ENCODE results near the gene ABR.
"Not testable (repeated sequence)": the region's sequence is repeated elsewhere in the genome, so short reads cannot be mapped to it uniquely, and the experiment has no call there.

Gene ABR

DNA sequence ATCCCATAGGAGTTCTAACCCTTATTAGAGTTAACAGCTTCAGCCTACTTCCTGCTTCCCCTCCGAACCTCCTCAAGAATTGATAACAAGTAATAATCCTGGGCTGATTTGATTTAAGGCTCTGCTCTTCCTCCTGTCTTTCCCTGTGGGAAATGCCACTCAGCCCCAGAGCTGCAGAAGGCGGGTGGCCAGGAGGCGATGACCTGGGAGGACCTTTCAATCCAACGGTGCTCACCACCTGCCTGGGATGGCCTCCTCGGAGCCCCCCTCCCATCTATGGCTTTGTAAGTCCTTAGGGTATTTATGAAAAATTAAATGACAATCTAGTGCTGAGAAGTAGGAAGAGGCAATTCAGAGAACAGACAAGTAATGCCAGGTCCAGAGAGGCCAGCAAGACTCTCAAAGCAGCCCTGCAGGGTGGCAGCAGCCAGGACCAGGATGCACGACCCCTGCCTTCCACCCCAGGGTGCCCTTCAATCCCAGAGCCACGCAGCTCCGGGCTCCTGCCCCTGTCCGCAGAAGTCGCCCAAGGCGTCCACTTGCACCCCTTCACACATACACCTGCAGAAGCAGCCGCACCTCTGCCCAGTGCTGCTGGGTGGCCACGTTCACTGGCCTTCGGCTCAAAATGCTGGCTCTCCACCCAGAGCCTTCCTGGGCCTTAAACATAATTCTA is 34.3 kb downstream of the ABR start:
- no peak for DNase-seq

DNA sequence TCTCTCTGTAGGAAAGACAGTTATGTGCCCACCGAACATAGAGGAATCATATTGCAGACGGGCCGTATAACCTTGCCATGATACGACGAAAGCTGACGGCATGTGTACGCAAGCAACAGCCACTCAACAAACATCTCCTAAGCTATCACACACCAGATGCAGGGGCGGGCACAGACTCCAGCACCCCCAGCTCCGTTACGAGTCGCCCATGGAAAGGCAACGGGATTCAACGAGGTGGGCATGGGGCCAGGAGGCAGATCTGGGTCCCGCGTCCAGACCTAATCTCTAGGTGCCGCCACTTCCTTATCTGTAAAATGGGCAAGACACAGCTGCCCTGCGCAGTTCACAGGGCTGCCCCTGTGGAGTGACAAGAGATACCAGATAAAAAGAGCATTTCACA is 35.6 kb downstream of the ABR start:
- no peak for DNase-seq

DNA sequence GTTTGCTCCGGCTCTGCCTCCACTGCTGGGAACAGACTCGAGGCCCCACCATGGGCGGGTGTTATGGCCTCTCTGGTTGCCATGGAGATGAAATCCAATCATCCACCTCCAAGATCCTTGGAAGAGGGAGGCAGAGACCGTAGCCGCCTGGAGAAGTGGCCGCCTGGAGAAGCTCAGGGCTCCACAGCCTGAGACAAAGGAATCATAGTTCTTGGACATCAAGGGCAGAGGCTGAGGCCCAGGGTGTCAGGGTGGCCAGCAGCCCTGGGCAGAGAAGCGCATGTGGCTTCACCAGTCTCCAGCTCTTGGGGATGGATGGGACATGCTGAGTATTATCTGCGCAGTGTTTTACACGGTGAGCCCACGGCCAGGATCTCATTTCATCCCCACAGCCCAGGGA is 36.2 kb downstream of the ABR start:
- DNase-seq, result no peak

DNA sequence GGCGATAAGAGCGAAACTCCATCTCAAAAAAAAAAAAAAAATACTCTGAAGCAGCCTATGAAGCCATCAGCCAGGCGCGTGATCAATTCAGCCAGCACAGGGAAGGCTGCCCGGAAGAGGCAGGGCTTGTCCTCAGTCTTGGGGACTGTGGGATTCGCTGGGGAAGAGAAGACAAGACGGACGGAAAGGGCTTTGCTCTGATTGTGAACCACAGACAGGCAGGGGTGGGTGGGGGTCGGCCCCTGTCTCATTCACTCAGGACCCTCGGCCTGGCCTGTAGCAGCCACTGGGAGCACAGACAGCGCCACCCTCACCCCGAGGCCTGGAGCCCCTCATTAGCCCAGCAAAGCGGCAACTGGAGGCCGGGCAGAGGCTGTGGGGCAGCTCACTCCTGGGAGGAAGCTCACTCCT is 37.2 kb downstream of the ABR start:
- no peak for DNase-seq

DNA sequence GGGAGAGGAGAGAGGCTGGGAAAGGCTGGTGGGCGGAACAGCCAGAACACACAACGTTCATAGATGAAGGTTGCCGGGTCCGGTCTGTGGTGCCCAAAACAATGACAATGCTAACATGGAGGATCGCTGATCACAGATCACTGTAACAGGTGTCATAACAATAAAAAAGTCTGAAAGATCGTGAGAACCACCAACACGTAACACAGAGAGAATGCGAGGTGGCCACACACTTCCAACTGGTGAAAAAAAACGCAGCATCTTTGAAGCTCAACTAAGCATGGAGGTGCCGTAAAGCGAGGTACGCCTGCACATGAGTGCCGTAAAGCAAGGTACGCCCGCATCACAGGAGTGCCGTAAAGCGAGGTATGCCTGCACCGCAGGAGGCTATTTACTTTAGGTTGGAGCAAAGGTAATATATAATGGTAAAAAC is 42.3 kb downstream of the ABR start:
- peak; percentile 35 for DNase-seq

DNA sequence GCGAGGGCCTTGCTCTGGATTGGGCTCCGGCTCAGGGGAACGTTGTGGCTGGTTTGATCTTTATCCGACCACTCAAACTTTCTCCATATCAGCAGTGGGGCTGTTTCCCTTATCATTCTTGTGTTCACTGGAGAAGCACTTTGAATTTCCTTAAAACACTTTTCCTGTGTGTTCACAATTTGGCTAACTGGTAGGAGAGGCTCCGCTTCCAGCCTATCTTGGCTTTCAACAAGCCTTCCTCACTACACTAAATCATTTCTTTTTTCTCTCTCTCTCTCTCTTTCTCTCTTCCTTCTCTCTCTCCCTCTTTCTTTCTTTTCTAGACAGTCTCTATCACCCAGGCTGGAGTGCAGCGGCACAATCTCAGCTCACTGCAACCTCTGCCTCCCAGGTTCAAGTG is 43.0 kb downstream of the ABR start:
- no peak for DNase-seq

DNA sequence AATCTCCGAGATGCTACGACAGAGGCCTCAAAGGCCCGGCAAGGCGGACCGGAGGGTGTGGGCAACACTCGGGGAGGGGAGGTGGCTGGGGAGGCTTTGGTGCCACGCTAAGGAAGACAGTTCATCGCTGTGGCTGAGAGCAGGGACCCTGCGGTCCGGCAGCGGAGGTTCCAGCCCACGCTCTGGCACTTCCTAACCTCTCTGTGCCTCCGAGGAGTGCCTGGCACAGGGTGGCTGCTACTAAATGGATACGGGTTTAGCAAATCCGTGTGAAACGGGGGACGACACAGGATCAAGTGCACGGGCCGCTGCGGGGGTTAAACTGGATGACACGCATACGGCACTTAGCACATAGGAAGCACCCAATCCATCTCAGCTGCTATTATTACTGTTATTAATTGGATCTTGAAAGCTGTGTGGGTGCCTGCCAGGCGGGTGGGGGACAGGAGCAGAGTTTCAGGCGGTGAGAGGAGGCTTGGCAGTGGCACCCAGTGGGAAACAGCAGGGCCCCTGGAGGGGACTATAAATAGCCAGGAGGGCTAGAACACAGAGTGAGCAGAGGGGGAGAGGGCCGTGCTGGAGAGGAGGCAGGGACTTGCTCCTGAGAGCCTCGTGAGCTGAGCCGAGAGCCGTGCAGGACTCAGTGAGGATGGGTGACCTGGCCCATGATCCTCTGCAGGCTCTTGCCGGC is 45.0 kb downstream of the ABR start:
- DNase-seq, result no peak

DNA sequence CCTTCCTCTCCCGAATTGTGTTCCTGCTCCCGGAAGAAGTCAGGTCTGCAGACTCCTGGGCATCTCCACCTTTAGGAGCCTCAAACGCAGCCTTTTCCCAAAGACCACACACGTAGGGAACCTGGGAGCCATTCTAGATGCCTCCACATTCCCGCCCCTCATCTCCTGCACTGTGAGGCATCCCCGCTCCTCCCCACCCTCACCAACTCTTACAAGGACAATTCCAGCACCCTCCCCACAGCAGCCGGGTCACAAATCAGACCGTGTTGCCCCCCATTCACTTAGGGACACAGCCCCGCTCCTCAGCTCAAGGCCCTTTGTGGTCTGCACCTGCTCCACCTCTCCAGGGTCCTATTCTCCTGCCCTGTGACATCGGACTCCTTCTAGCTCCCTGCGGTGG is 49.6 kb downstream of the ABR start:
- no peak for DNase-seq

DNA sequence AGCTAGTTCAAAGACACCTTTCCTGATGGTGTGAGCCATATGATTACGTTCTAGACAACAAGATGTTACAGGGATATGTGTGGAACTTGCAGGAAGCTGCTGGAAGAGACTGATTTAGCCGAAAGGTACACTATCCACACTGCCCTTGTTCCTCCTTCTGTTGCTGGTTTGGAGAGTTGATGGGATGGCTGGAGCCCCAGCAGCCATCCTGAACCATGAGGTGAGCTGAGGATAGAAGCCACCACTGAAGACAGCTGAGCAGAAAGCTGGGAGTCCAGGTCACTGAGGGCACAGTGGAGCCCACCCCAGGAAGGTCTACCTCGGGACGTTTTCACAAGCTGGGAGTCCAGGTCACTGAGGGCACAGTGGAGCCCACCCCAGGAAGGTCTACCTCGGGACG is 51.3 kb downstream of the ABR start:
- DNase-seq, result not testable (repeated sequence)

DNA sequence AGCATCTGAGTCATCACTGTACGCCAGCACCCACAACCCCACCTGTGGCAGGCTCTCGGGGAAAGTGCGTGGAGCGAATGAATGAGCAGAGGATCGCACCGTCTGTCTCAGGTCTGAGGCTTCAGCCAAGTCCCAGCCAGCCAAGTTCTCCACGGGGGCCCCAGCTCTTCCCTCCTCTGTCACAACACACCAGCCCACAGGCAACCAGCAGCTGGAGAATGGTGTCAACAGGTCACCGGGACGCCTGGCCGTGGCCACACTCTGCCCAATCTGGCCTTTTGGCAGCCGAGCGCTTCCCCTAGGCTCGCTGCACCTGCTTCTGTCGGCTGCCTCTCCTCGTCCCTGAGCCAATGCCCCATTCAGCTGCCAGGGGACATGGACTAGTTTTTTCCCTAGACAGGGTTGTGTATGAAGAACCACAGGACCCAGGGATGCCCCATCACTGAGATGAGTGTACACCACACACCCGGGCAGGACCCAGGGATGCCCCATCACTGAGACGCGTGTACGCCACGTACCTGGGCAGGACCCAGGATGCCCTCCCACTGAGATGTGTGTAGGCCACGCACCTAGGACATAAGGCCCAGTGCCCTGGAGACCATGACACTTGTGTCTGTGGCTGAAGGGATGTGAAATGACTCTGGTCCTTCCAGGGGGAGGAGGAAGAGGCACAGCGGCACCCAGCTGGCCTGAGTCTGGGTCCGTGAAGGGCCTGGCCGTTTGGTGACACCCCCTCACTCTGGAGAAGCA is 52.8 kb downstream of the ABR start:
- DNase-seq, result no peak

DNA sequence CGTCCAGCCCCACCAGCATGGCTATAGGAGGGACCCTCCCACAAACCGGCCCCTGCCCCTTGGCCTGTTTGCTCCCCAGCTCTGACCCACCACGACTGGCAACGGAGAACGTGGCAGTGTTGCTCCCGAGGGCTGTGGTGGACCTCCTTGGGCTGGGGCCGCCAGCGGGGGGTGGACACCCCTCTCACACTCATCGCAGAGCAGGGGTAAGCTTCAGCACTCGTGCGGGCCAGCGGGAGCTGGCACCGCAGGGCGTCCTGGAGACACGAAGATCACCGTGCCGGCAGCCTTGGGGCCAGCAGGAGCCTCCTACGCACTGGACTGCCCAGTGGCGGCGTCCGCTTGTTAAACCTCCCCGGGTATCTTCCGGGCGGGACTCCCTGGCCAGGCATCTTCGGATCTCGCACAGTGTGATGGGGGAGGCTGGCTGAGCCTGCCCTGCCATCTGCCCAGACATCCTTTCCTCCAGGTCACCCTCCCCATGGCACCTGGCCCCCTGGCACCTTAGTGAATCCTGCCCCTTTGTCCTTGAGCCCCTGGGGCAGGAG is 53.5 kb downstream of the ABR start:
- no peak for DNase-seq

DNA sequence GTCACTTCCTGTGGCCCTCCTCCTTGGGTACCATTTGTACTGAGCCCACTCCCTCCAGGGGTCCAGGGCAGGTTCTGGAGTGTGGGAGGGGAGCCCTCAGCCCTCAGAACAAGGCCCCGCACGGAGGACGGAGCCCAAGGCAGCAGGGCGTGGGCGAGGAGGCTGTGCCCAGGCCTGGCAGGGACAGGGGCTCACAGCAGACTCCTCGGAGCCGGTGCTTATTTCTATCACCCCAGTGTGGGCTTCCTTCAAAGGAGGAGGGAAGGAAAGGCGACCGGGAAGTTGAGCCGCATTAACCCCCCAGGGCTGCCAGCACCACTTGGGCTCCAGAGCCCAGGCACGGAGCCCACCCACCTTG is 54.0 kb downstream of the ABR start:
- DNase-seq, result no peak

DNA sequence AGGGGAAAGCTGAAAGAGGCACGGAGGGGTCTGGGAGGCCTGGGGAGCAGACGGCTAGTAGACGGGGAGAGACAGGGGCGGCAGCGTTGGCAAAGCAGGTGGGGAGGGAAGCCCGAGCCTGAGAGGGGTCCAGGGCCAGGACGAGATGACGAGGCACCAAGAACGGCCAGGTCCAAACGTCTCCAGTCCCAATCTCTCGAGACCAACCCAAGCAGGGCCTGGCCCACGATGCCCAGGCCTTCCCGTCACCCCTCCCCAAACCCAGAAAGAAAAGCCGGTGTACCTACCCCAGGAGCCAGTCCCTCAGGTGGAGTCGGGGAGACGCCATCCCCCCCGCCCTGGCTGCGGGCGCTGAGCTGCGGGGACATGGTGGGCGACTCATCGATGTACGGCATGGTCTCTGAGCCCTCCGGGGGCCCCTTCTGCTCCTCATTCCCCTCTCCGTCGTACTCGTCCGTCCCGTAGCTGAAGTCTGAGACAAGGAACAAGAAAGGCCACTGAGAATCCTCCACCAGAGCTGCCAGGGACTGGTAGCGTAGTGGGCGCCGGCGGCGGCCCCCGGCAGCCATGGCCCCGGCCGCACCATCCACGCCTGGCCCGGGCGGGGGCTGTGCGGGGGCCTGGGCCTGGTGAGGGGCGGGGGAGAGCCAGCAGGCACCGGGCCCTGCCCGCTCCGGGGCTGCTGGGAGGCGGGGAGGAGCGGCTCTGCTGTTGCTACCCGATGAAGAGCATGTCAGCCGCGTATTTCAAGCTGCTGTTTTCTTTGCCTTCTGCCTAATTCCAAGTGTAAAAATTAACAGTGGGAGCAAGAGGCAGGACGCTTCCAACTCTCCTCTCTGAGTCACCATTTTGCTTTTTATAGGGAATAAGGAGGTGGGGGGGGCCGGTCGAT is 54.6 kb downstream of the ABR start:
- DNase-seq, result no peak

DNA sequence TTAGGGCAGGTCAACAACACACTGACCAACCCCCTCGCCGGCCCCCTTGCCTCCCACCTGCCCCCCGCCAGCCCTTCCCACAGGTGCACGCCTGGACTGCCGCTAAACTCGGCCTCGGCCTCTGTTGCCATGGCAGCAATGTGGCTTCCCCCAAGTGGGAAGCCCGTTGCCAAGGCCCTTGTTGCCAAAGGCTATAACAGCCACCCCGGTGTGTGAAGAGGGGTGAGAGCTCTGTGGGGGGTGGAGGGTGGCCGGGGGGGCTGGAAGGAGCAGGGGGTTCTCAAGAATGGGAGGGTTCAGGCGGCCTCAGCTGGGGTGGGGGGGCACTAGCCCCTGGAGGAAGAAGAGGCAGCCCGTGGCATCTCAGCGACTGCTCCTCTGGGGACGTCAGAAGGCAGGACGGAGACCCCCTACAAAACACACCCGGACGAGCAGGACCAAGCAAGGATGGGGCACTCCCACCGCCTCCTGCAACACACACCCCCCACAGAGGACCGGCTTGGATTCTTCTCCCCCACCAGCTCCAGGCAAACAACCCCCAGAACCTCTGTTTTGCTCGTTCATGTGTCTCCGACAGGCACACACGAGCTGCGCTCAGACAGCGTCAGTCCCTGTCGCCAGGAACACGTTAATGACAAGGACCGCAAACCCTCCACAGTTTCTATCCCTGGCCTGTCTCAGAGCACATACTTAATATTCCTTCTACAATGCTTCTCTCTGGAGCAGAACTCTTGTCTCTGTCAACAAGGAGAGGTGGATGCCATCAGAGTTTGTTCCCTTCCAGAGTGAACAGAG is 55.7 kb downstream of the ABR start:
- no peak for DNase-seq

DNA sequence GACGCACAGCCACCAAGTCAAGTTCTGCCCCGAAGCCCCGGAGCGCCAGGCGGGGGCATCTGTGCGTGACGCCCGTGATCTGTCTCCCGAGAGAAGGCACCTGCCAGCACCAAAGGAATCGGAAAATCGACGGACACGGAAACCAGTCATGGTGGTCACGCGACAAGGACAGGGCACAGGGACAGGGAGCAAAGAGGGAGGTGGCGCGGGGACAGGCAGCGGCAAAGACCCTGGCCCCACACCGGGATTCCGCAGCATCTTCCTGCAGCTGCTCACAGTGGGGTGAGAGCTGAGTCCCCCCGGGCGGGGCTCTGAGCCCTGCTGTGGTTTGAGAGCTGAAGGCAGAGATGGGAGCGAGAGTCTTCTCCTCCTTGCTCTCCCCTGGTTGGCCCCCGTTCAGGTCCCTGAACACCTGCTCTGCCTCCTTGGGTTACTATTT is 56.4 kb downstream of the ABR start:
- no peak for DNase-seq

DNA sequence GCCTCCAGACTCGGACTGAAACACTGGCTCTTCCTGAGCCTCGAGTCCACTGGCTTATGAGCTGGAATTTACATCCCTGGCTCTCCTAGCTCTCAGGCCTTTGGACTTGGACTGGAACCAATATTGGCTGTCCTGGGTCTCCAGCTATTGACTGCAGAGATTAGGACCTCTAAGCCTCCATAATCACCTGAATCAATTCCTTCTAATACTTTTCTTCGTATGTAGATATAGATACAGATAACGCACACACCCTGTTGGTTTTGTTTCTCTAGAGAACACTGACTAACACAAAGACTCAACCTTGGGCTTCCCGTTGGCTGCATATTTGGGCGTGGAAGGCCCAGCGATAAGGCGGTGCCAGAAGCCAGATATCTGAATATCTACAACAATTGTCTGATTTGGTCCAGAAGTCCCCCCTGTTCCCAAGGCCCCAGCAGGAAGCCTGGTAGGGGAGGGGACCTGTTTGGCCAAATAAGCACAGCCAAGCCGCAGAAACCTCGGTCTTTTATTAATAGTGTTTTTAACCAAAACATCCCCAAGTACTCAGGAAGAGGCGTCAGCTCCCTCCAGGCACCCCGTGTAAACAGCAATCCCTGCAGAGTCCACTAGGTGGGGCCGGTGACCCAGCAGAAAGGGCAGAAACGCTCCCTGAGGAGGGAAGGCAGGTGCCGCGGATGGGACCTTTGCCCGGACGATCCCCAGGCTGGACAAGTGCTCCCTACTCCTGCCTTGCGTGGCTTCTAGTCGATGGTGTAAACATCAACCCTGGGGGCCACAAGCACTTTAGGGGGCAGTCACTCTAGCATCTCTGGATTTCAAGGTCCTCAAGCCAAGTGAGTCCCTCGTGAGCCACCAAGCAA is 57.0 kb downstream of the ABR start:
- peak; percentile 73 for DNase-seq

DNA sequence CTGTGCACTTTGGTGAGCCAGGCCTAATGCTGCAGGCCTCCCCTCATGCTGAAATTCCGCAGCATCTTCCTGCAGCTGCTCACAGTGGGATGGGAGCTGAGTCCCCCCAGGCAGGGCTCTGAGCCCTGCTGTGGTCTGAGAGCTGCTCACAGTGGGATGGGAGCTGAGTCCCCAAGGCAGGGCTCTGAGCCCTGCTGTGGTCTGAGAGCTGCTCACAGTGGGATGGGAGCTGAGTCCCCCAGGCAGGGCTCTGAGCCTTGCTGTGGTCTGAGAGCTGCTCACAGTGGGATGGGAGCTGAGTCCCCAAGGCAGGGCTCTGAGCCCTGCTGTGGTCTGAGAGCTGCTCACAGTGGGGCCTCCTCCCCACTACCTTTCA is 58.4 kb downstream of the ABR start:
- not testable (repeated sequence) for DNase-seq

DNA sequence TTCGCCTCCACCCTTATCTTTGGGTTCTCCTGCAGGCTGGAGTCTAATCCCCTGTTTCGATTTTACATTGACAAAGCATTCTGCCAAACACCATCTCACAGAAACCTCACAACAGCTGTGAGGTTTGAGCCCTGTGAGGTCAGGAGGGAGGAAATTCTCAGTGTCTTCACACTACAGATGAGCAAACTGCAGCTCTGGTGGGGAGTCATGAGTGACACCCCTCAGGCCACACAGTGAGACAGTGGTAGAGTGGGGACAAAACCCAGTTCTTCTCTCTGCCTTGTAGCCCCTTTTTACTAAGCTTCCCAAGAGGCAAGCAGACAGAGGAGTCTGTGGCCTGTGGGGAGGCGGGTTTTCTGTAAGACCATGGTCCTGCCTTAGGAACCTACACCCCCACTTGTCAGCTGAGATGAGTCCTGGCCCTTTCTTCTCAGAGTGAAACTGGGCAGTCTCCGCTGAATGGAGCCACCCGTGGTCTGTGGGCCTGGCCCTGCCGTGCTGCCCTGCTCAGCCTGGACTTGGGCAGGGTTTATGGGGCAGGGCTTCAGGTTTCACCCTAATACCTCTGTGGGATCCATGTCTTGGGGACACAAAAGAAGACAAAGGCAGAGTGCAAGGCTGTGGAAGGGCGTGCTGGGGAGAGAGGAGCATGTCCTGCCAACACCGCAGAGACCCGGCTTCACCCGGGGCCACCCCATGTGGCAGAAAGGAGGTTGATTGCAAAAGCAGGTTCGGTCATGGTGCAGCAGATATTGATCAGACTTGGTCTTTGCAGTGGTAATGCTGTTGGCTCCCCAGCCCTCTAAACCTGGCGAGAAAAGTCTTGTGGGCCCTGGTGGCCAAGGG is 59.0 kb downstream of the ABR start:
- no peak for DNase-seq

DNA sequence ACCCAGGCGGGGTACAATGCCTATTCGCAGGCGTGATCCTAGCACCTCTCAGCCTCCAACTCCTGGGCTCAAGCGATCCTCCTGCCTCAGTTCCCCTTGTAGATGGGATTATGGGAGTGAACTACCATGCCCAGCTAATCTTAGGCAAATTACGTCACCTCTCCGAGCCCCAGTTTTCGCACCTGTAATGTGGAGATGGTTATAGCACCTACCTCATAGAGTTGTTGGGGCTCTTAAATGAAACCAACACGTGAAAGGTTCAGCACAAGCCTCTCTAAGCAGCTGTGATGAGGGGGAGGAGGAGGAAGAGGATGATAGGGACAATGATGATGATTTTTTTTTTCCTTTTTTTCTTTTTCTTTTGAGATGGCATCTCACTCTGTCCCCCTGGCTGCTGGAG is 59.9 kb downstream of the ABR start:
- DNase-seq, result no peak

DNA sequence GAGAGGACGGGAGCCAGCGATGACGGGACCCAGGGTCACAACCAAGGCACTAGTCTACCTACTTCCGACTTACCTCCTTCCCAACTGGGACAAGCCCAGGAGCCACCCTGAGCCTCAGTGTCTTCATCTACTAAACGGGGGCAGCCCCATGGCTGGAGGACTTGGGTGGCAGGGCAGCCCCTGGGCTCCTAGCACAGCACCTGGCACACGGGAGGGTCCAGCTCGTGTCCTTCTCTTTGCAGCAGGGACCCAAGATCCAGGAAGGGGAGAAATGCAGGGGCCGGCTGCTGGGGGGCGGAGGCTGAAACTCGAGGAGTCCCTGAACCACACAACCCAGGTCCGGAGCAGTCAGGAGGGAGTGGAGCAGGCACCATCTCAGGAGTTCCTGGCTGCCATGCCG is 63.2 kb downstream of the ABR start:
- no peak for DNase-seq

Data from CD4-positive, alpha-beta T cell treated with Interleukin-15 for 1 hour (primary cell).